Spleen (tissue), 7 donors: Measurements from ENCODE around the gene EFCAB8.

Source experiments
- POLR2A ChIP-seq, 3 donors: fragments of 450-650 bp; IDR thresholded peaks; one replicate each; pipeline ENCODE4 v1.5.1; 2017; ENCODE audit warnings: antibody characterized with exemption in 3 of 3, mild to moderate bottlenecking in 1 of 3
- POLR2AphosphoS5 ChIP-seq, 3 donors: sonication (generic); formaldehyde crosslinking; IDR thresholded peaks; one replicate each; pipeline ENCODE4 v1.5.1; 2017; ENCODE audit warnings: antibody characterized with exemption in 3 of 3
- TF ChIP-seq, protein P1 (sequence below), 11 experiments: fragments of 200-600 bp in 7 of 11; fragments of 450-650 bp in 4 of 11; sonication (generic) in 4 of 11; IDR thresholded peaks in 8 of 11; conservative IDR thresholded peaks in 3 of 11; 1 replicate in 7 of 11; 2 replicates in 4 of 11; pipeline versions ENCODE4 v1.4.0 to v1.8.0; 2016 to 2021; ENCODE audit warnings: antibody characterized with exemption in 11 of 11, inconsistent platforms in 4 of 11, mild to moderate bottlenecking in 1 of 11
- donor health status: DM: no; HTN: no; CAD: no; lungs with moderate emphysema.
- donor health status: DM: no; HTN: no; CAD: no.
- donor health status: DM: no; HTN: no; CAD: no.

DNA sequence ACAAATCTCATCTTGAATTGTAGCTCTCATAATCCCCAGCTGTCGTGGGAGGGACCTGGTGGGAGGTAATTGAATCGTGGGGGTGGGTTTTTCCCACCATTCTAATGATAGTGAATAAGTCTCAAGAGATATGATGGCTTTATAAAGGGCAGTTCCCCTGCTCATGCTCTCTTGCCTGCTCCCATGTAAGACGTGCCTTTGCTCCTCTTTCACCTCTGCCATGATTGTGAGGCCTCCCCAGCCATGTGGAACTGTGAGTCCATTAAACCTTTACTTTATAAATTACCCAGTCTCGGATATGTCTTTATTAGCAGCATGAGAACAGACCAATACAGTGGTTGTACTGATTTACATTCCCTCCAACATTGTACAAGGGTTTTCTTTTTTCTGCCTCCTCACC, 75.9 kb downstream of the EFCAB8 start:
- TF ChIP-seq, protein P1, sequence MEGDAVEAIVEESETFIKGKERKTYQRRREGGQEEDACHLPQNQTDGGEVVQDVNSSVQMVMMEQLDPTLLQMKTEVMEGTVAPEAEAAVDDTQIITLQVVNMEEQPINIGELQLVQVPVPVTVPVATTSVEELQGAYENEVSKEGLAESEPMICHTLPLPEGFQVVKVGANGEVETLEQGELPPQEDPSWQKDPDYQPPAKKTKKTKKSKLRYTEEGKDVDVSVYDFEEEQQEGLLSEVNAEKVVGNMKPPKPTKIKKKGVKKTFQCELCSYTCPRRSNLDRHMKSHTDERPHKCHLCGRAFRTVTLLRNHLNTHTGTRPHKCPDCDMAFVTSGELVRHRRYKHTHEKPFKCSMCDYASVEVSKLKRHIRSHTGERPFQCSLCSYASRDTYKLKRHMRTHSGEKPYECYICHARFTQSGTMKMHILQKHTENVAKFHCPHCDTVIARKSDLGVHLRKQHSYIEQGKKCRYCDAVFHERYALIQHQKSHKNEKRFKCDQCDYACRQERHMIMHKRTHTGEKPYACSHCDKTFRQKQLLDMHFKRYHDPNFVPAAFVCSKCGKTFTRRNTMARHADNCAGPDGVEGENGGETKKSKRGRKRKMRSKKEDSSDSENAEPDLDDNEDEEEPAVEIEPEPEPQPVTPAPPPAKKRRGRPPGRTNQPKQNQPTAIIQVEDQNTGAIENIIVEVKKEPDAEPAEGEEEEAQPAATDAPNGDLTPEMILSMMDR (IDR thresholded peaks at IDR 0.05 in 8 of 11, conservative IDR thresholded peaks at IDR 0.05 in 3 of 11): no peak
- no peak for TF ChIP-seq POLR2AphosphoS5 (IDR thresholded peaks at IDR 0.05)
- no peak for TF ChIP-seq POLR2A (IDR thresholded peaks at IDR 0.05)
